CD8-positive, alpha-beta memory T cell (primary cell): ENCODE measurements around the gene SCN4B. TPM values are rescaled to one million over a fixed set of nuclear protein-coding genes. Genes with fewer than 3 reads are reported as not detected.
A peak's percentile ranks its signal among the peaks of the same experiment; 100 is the strongest.

Experiments
- CTCF ChIA-PET: fragments of 350-600 bp; sonication (Branson Sonifier 250); formaldehyde crosslinking; loops from one replicate; lab custom pipeline; 2021; ENCODE audit warnings: antibody characterized with exemption; lab: Charles Lee
- POLR2A ChIA-PET: fragments of 350-600 bp; sonication (Branson Sonifier 250); formaldehyde crosslinking; loops from one replicate; lab custom pipeline; 2021; ENCODE audit warnings: antibody characterized with exemption; lab: Charles Lee
- DNase-seq, 5 donors: peaks; one replicate each; pipeline versions ENCODE4 v3.0.0 to v3.0.0-alpha.2; 2020 to 2022; ENCODE audit warnings: mixed read lengths in 1 of 5
- H3K27ac ChIP-seq: one replicate; pipeline ENCODE4 v1.7.0; 2013; ENCODE audit warnings: low read depth, mild to moderate bottlenecking, low read length, moderate library complexity
- H3K27me3 ChIP-seq: 2 replicates; pipeline ENCODE4 v1.7.0; 2013; ENCODE audit warnings: low read length, mild to moderate bottlenecking; ENCODE audit not compliant: insufficient read depth, poor library complexity, severe bottlenecking
- H3K36me3 ChIP-seq: 2 replicates; pipeline ENCODE4 v1.7.0; 2013; ENCODE audit warnings: mild to moderate bottlenecking, low read length, moderate library complexity; ENCODE audit not compliant: insufficient read depth
- H3K4me1 ChIP-seq: 2 replicates; pipeline ENCODE4 v1.7.0; 2013; ENCODE audit warnings: mild to moderate bottlenecking, low read length, moderate library complexity; ENCODE audit not compliant: insufficient read depth
- H3K4me3 ChIP-seq: 2 replicates; pipeline ENCODE4 v1.7.0; 2013; ENCODE audit warnings: mild to moderate bottlenecking, low read length
- H3K9me3 ChIP-seq: 2 replicates; pipeline ENCODE4 v1.7.0; 2013; ENCODE audit warnings: mild to moderate bottlenecking, low read length
- H3K27ac Mint-ChIP-seq, 8 donors: one replicate each; pipeline ENCODE4 v1.8.0; 2020 to 2021; ENCODE audit warnings: mixed read lengths in 8 of 8, mild to moderate bottlenecking in 6 of 8, inconsistent platforms in 3 of 8, moderate library complexity in 3 of 8
- H3K27me3 Mint-ChIP-seq, 2 donors: one replicate each; pipeline ENCODE4 v1.8.0; 2020 to 2021; ENCODE audit warnings: mixed read lengths in 2 of 2, mild to moderate bottlenecking in 1 of 2, moderate library complexity in 1 of 2
- H3K36me3 Mint-ChIP-seq, 3 donors: one replicate each; pipeline ENCODE4 v1.8.0; 2020 to 2021; ENCODE audit warnings: mixed read lengths in 3 of 3, inconsistent platforms in 1 of 3, mild to moderate bottlenecking in 1 of 3
- H3K4me1 Mint-ChIP-seq, 3 donors: one replicate each; pipeline ENCODE4 v1.8.0; 2020 to 2021; ENCODE audit warnings: mixed read lengths in 3 of 3, inconsistent platforms in 1 of 3, mild to moderate bottlenecking in 1 of 3
- H3K4me3 Mint-ChIP-seq, 7 donors: one replicate each; pipeline ENCODE4 v1.8.0; 2020 to 2021; ENCODE audit warnings: mixed read lengths in 7 of 7, mild to moderate bottlenecking in 6 of 7, moderate library complexity in 4 of 7, inconsistent platforms in 2 of 7
- H3K9me3 Mint-ChIP-seq, 5 donors: one replicate each; pipeline ENCODE4 v1.8.0; 2020 to 2022; ENCODE audit warnings: mixed read lengths in 5 of 5, mild to moderate bottlenecking in 3 of 5, moderate library complexity in 2 of 5, inconsistent platforms in 1 of 5
- polyA plus RNA-seq: library from polyadenylated mRNA; unstranded; fragments of 300-500 nt; fragmentation: Illumina TruSeq; gene quantifications from one replicate; pipeline ENCODE4 v1.2.3, GENCODE V29; 2021
- total RNA-seq, 2 experiments: library from RNA; stranded (reverse); gene quantifications; one replicate each; pipeline ENCODE4 v1.2.3, GENCODE V29; 2021

SCN4B gene
- total and polyA plus RNA-seq, 3 experiments from 2014 or later, result 0.26 to 0.33 TPM; not detected in 1

DNA sequence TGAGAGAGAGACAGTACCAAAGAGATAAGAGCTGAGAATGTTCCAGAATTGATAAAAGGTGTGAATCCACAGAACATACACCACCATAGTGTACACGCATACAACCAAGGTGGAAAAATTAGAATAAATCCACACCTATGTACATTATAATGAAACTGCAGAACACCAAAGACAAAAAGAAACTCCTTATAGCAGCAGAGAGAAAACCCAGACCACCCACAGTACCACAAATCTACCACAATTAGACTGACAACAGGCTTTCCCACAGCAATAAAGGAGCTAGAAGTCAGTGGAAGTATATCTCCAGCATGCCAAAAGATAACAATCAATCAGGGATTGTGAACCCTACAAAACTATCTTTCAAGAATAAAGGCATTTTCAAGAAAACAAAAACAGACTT lies 31.8 kb downstream of the SCN4B start:
- Histone ChIP-seq H3K9me3 (no peaks in the 10 kb centered on the region), H3K27me3 (no peaks in the 10 kb centered on the region), H3K27ac (no peak overlapping the region), H3K4me3 (no peak overlapping the region), H3K4me1 (no peaks in the 10 kb centered on the region), H3K36me3 (no peaks in the 10 kb centered on the region)
- H3K27ac Mint-ChIP-seq, result no peak overlapping the region
- peaks cover 5 to 17% (median 16%) of the 10 kb centered on the region in 3 donors for H3K4me1 Mint-ChIP-seq
- ChIA-PET POLR2A (no interaction called here), CTCF (no interaction called here)
- DNase-seq, result no peak
- no peak overlapping the region for H3K4me3 Mint-ChIP-seq
- peaks cover 0 to 12% of the 10 kb centered on the region in 2 donors for H3K27me3 Mint-ChIP-seq
- no peaks in the 10 kb centered on the region for H3K36me3 Mint-ChIP-seq
- peaks cover 0 to 3% (median 0%) of the 10 kb centered on the region in 5 donors for H3K9me3 Mint-ChIP-seq

DNA sequence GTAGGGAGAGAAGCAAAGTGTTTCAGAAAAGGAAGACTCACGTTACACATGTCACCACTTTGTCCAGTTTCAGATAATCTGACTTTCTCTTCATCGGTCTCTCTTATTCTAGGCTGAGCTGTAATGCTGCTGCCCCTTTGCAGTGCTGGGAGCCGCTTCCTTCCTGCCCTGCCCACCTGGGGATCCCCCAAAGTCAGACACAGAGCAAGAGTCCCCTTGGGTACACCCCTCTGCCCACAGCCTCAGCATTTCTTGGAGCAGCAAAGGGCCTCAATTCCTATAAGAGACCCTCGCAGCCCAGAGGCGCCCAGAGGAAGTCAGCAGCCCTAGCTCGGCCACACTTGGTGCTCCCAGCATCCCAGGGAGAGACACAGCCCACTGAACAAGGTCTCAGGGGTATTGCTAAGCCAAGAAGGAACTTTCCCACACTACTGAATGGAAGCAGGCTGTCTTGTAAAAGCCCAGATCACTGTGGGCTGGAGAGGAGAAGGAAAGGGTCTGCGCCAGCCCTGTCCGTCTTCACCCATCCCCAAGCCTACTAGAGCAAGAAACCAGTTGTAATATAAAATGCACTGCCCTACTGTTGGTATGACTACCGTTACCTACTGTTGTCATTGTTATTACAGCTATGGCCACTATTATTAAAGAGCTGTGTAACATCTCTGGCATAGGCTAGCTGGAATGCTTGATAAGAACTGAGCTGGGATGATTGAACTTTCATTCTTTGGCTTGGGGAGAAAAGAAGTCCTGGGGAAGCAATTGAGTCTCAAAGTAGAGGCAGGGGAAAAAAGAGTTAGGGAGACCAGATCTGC lies 34.6 kb downstream of the SCN4B start:
- Histone ChIP-seq H3K27me3 (no peaks in the 10 kb centered on the region), H3K36me3 (no peaks in the 10 kb centered on the region), H3K4me1 (no peaks in the 10 kb centered on the region), H3K9me3 (no peaks in the 10 kb centered on the region), H3K4me3 (no peak overlapping the region), H3K27ac (no peak overlapping the region)
- Mint-ChIP-seq H3K36me3 (no peaks in the 10 kb centered on the region), H3K9me3 (peaks cover 0 to 3% (median 0%) of the 10 kb centered on the region in 5 donors), H3K27ac (peak overlapping the region in 4 of 8 donors; percentile 8 to 65 (median 32)), H3K27me3 (peaks cover 9 to 15% of the 10 kb centered on the region in 2 donors), H3K4me1 (peaks cover 10 to 31% (median 30%) of the 10 kb centered on the region in 3 donors), H3K4me3 (no peak overlapping the region)
- ChIA-PET CTCF (interaction anchor here (1.6 kb wide), 1 partner anchor 9 kb away, joined by 4 read pairs; no protein-coding TSS in a partner anchor), POLR2A (no interaction called here)
- DNase-seq, result peak in 1 of 5 donors; percentile 1

DNA sequence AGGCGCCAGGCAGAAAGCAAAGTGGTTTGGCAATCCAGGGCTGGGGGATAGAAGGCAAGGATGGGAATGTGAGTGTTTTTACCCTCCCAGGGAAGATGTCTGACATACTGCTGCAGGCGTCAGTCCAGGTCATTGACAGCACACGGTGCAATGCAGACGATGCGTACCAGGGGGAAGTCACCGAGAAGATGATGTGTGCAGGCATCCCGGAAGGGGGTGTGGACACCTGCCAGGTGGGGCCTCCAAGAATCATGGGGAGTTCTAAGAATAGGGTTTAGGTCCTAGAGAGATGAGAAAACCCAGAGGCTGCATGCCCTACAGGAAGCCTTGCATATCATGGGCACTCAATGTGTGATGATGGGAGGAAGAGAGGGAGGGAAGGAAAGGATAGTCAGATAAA lies 37.6 kb downstream of the SCN4B start:
- DNase-seq, result no peak
- Histone ChIP-seq H3K27me3 (no peaks in the 10 kb centered on the region), H3K9me3 (no peaks in the 10 kb centered on the region), H3K4me3 (no peak overlapping the region), H3K36me3 (no peaks in the 10 kb centered on the region), H3K4me1 (no peaks in the 10 kb centered on the region), H3K27ac (no peak overlapping the region)
- peak overlapping the region in 1 of 7 donors; percentile 59 for H3K4me3 Mint-ChIP-seq
- H3K4me1 Mint-ChIP-seq, result peaks cover 10 to 31% (median 30%) of the 10 kb centered on the region in 3 donors
- POLR2A ChIA-PET, result no interaction called here
- CTCF ChIA-PET, result no interaction called here
- no peaks in the 10 kb centered on the region for H3K9me3 Mint-ChIP-seq
- H3K36me3 Mint-ChIP-seq, result no peaks in the 10 kb centered on the region
- H3K27me3 Mint-ChIP-seq, result peaks cover 17 to 19% of the 10 kb centered on the region in 2 donors
- no peak overlapping the region for H3K27ac Mint-ChIP-seq

DNA sequence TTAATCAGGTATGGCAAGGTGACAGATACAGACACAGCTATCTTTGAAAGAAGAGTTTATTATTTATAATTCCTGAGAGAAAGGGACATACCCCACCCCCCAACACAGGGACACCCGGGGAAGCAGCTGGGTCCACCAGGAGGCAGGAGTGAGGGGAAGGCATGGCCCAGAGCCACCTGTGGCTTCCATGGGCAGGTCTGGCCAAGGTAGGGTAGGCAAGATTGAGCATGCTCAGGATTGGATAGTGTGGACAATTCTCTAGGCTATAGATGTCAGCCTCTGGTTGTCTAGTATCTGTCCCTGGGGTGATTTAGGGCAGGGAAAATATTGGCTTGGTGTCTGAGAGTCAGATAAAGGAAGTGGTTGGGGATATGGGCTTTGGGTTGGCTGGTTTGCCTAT lies 38.4 kb downstream of the SCN4B start:
- Histone ChIP-seq H3K36me3 (no peaks in the 10 kb centered on the region), H3K4me1 (no peaks in the 10 kb centered on the region), H3K9me3 (no peaks in the 10 kb centered on the region), H3K27ac (no peak overlapping the region), H3K27me3 (no peaks in the 10 kb centered on the region), H3K4me3 (no peak overlapping the region)
- H3K9me3 Mint-ChIP-seq, result no peaks in the 10 kb centered on the region
- H3K27me3 Mint-ChIP-seq, result peaks cover 17 to 19% of the 10 kb centered on the region in 2 donors
- no peaks in the 10 kb centered on the region for H3K36me3 Mint-ChIP-seq
- ChIA-PET POLR2A (no interaction called here), CTCF (interaction anchor here (1.8 kb wide), 1 partner anchor 57 kb away, joined by 5 read pairs; no protein-coding TSS in a partner anchor)
- peaks cover 10 to 31% (median 30%) of the 10 kb centered on the region in 3 donors for H3K4me1 Mint-ChIP-seq
- no peak overlapping the region for H3K4me3 Mint-ChIP-seq
- H3K27ac Mint-ChIP-seq, result peak overlapping the region in 1 of 8 donors; percentile 16
- DNase-seq, result no peak

DNA sequence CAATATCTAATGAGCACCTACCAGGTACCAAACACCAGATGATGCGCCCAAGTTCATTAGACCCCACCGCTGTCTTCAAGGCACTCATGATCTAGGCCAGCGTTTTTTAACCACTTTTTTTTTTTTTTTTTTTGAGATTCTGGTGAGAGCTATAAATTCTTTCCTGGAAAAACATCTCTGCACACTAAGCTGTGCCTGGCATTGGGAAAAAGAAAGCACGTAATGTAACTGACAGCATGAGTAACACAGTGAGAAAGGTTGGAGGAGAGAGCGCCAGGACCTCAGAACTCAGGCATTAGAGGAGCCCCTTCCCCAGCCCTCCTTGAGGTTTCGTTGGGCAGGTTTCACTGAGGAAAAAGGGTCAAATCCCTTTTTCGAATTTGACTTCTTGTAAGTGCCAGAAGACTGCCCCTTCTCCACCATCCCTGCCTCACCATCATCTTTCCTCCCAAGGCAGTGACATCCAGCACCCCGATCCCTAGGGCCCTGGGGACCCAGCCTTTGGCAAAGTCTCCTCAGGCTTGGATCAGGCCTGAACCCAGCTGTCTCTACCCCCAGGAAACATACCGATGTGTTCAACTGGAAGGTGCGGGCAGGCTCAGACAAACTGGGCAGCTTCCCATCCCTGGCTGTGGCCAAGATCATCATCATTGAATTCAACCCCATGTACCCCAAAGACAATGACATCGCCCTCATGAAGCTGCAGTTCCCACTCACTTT lies 39.8 kb downstream of the SCN4B start:
- Mint-ChIP-seq H3K27ac (peak overlapping the region in 1 of 8 donors; percentile 54), H3K4me1 (peaks cover 8 to 25% (median 24%) of the 10 kb centered on the region in 3 donors), H3K9me3 (no peaks in the 10 kb centered on the region), H3K27me3 (peaks cover 17% of the 10 kb centered on the region in 2 donors), H3K36me3 (no peaks in the 10 kb centered on the region), H3K4me3 (no peak overlapping the region)
- Histone ChIP-seq H3K27me3 (no peaks in the 10 kb centered on the region), H3K9me3 (no peaks in the 10 kb centered on the region), H3K4me3 (no peak overlapping the region), H3K4me1 (no peaks in the 10 kb centered on the region), H3K27ac (no peak overlapping the region), H3K36me3 (no peaks in the 10 kb centered on the region)
- CTCF ChIA-PET, result interaction anchor here (1.8 kb wide), 1 partner anchor 59 kb away, joined by 5 read pairs; no protein-coding TSS in a partner anchor
- POLR2A ChIA-PET, result interaction anchor here (0.6 kb wide), 1 partner anchor 111 kb away, joined by 4 read pairs; no protein-coding TSS in a partner anchor
- no peak for DNase-seq

DNA sequence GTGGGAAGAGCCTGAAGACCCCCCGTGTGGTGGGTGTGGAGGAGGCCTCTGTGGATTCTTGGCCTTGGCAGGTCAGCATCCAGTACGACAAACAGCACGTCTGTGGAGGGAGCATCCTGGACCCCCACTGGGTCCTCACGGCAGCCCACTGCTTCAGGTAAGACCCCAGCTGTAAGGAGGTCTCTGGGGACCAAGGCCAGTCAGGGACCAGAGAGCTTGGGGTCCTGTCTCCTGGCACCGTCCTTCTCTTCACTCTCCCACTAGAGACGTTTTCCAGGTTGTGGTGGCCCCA lies 40.9 kb downstream of the SCN4B start:
- Histone ChIP-seq H3K27me3 (no peaks in the 10 kb centered on the region), H3K4me3 (no peak overlapping the region), H3K27ac (no peak overlapping the region), H3K4me1 (no peaks in the 10 kb centered on the region), H3K36me3 (no peaks in the 10 kb centered on the region), H3K9me3 (no peaks in the 10 kb centered on the region)
- H3K36me3 Mint-ChIP-seq, result no peaks in the 10 kb centered on the region
- H3K9me3 Mint-ChIP-seq, result no peaks in the 10 kb centered on the region
- peaks cover 5 to 14% (median 14%) of the 10 kb centered on the region in 3 donors for H3K4me1 Mint-ChIP-seq
- POLR2A ChIA-PET, result no interaction called here
- peaks cover 14 to 17% of the 10 kb centered on the region in 2 donors for H3K27me3 Mint-ChIP-seq
- no peak overlapping the region for H3K4me3 Mint-ChIP-seq
- H3K27ac Mint-ChIP-seq, result no peak overlapping the region
- DNase-seq, result no peak
- CTCF ChIA-PET, result no interaction called here

DNA sequence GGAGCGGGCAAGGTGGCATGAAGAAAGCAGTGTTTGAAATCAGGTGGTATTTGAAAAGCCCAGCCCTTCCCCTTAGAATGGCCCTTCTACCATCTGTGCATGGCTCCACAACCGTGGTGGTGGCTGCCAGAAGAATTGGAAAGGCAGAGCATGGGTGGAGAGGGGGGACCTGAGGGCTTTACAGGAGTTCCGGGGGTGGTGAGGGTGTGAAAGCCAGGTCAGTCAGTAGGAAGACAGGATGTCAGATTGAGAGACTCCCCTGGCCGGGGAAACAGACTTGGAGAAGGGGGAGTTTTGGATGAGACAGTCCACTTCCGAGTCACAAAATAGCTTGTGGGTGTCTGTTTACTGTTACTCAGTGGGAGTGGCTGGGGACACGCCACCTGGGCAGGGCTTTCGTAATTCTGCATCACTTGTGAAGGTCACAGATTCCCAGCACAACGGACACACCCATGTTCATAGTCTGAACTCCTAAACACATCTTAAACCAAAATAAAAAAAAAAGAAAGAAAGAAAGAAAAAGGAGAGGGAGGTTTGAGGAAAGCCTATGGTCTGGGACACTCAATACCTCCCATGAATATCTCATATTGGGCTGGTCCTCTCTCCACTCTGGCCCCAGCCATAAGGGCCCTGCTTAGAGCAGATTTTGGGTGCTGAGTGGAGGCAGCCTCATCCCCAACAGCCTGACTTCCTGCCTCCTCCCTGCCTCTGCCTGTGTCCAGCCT lies 41.4 kb downstream of the SCN4B start:
- CTCF ChIA-PET, result no interaction called here
- no peaks in the 10 kb centered on the region for H3K4me1 ChIP-seq
- H3K36me3 ChIP-seq, result no peaks in the 10 kb centered on the region
- H3K27me3 ChIP-seq, result no peaks in the 10 kb centered on the region
- no peak for DNase-seq
- Mint-ChIP-seq H3K27me3 (peaks cover 16 to 17% of the 10 kb centered on the region in 2 donors), H3K27ac (no peak overlapping the region), H3K4me3 (no peak overlapping the region), H3K36me3 (no peaks in the 10 kb centered on the region), H3K9me3 (no peaks in the 10 kb centered on the region), H3K4me1 (peaks cover 5 to 14% (median 14%) of the 10 kb centered on the region in 3 donors)
- no peaks in the 10 kb centered on the region for H3K9me3 ChIP-seq
- POLR2A ChIA-PET, result no interaction called here
- no peak overlapping the region for H3K27ac ChIP-seq
- no peak overlapping the region for H3K4me3 ChIP-seq
